ENCODE data around the gene SIPA1L3.

The SIPA1L3 gene

DNA sequence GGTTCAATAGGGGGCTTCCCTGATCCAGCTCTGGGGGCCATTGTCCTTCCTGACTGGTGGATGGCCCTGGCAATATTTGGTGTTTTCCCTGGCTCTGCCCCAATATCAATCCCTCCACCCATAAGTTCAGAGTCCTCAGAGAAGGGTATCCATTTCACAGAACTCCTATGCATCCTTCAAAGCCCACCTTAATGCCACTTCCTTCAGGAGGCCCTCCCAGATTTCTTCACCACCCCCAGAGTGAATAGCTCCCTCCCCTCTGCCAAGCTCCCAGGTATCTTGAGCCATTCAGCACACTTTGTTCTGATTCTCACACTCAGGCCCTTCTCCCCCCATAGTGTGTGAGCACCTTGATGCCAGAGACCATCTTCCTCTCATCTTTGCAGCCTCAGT lies 343.4 kb downstream of the SIPA1L3 start:
- H4K8ac ChIP-seq (ENCODE audit: low read depth, low read length): no peak overlapping the region
- H2AK5ac ChIP-seq (ENCODE audit: low read depth, low read length): no peak overlapping the region
- H3K14ac ChIP-seq (ENCODE audit: low read length): no peak overlapping the region
- peak overlapping the region; percentile 89 for H2AFZ ChIP-seq (ENCODE audit: low read length)
- H3K4me1 ChIP-seq (ENCODE audit: control insufficient read depth in 2 of 2, insufficient read depth in 1 of 2, low read depth in 1 of 2, low read length in 2 of 2): peaks cover 25 to 34% of the 10 kb centered on the region in 2 donors
- H3K27ac ChIP-seq (replicated peaks; ENCODE audit: low read length): no peak overlapping the region
- H2BK15ac ChIP-seq (ENCODE audit: low read length): no peak overlapping the region
- no peak overlapping the region for H2BK12ac ChIP-seq (ENCODE audit: low read length)
- H2BK120ac ChIP-seq (ENCODE audit: low read depth, low read length): no peak overlapping the region
- no peak overlapping the region for H3K18ac ChIP-seq (ENCODE audit: low read length)
- H3K9me3 ChIP-seq (replicated peaks in 1 of 2; ENCODE audit: control insufficient read depth in 2 of 2, insufficient read depth in 1 of 2, low read depth in 1 of 2, low read length in 2 of 2): no peaks in the 10 kb centered on the region
- H3K4me2 ChIP-seq (ENCODE audit: insufficient read depth, low read length, poor library complexity, severe bottlenecking): no peak overlapping the region
- H4K91ac ChIP-seq (ENCODE audit: low read depth, low read length, poor library complexity): no peak overlapping the region
- no peaks in the 10 kb centered on the region for H3K79me1 ChIP-seq (ENCODE audit: low read depth, low read length)
- no peak overlapping the region for H2BK5ac ChIP-seq (ENCODE audit: low read length)
- DNase-seq (ENCODE audit: low spot score): no peak
- H3K36me3 ChIP-seq (replicated peaks in 1 of 2; ENCODE audit: control insufficient read depth in 2 of 2, insufficient read depth in 2 of 2, low read length in 2 of 2): no peaks in the 10 kb centered on the region
- H3K9ac ChIP-seq (ENCODE audit: low read depth, low read length, poor library complexity): no peak overlapping the region
- no peak overlapping the region for H3K23ac ChIP-seq (ENCODE audit: low read depth, low read length, poor library complexity)
- H3K4me3 ChIP-seq (ENCODE audit: low read length in 2 of 2): no peak overlapping the region
- H3K27me3 ChIP-seq (ENCODE audit: control insufficient read depth in 3 of 3, insufficient read depth in 3 of 3, low read depth in 1 of 3, low read length in 3 of 3): peaks cover 0 to 15% (median 1%) of the 10 kb centered on the region in 3 experiments
- no peak overlapping the region for H3K4ac ChIP-seq (ENCODE audit: low read length)

DNA sequence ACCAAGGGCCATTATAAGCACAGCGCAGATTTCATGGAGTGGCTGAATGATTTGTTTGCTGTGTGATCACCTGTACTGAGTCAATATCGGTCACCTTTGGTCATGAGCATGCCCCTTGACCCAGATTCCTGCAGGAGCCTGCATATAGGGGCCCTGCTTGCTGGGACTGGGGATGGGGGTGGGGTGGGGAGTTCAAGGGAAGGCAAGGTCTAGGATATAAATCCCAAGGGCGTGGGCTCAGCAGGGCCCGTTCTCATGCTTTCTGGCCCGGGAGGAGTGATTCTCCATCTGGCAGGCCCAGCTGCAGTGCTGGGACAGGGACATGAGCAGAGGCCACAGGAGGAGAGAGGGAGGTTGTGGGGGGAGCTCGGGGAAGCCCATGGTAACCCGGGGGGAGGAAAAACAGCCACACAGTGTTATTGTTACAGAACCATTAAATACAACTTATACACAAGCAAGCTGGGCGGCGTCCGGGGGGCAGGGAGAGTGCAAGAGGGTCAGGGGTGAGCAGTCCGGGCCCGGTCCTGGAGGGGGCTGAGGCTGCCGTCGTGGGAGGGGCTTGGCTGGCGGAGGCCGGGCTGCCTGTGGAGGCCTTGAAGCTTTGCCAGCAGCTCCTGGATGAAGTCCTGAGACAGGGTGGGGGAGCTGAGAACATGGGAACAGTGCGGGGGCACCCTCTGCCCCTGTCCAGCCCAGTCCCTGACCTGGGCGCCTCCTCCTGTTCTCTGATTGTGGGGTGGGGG lies 344.0 kb downstream of the SIPA1L3 start:
- Histone ChIP-seq H3K4me3 (ENCODE audit: low read length in 2 of 2) (peak overlapping the region in 1 of 2 donors; percentile 18), H3K14ac (ENCODE audit: low read length) (no peak overlapping the region), H3K4me2 (ENCODE audit: insufficient read depth, low read length, poor library complexity, severe bottlenecking) (peak overlapping the region; percentile 35), H2BK5ac (ENCODE audit: low read length) (no peak overlapping the region), H3K4me1 (ENCODE audit: control insufficient read depth in 2 of 2, insufficient read depth in 1 of 2, low read depth in 1 of 2, low read length in 2 of 2) (peaks cover 25 to 39% of the 10 kb centered on the region in 2 donors), H3K27me3 (ENCODE audit: control insufficient read depth in 3 of 3, insufficient read depth in 3 of 3, low read depth in 1 of 3, low read length in 3 of 3) (peaks cover 0 to 20% (median 5%) of the 10 kb centered on the region in 3 experiments), H3K4ac (ENCODE audit: low read length) (no peak overlapping the region), H3K36me3 (replicated peaks in 1 of 2; ENCODE audit: control insufficient read depth in 2 of 2, insufficient read depth in 2 of 2, low read length in 2 of 2) (no peaks in the 10 kb centered on the region), H4K91ac (ENCODE audit: low read depth, low read length, poor library complexity) (no peak overlapping the region), H2BK120ac (ENCODE audit: low read depth, low read length) (no peak overlapping the region), H2AK5ac (ENCODE audit: low read depth, low read length) (peak overlapping the region; percentile 67), H2AFZ (ENCODE audit: low read length) (peak overlapping the region; percentile 89), H3K9me3 (replicated peaks in 1 of 2; ENCODE audit: control insufficient read depth in 2 of 2, insufficient read depth in 1 of 2, low read depth in 1 of 2, low read length in 2 of 2) (no peaks in the 10 kb centered on the region), H3K79me1 (ENCODE audit: low read depth, low read length) (no peaks in the 10 kb centered on the region), H2BK15ac (ENCODE audit: low read length) (peak overlapping the region; percentile 11), H2BK12ac (ENCODE audit: low read length) (no peak overlapping the region), H3K23ac (ENCODE audit: low read depth, low read length, poor library complexity) (no peak overlapping the region), H4K8ac (ENCODE audit: low read depth, low read length) (no peak overlapping the region), H3K18ac (ENCODE audit: low read length) (peak overlapping the region; percentile 82), H3K9ac (ENCODE audit: low read depth, low read length, poor library complexity) (peak overlapping the region; percentile 64), H3K27ac (replicated peaks; ENCODE audit: low read length) (no peak overlapping the region)
- WGBS, 2 donors (ENCODE audit: extremely low coverage in 2 of 2, insufficient read length in 2 of 2, insufficient replicate concordance in 1 of 2): no CpG with 5 or more reads among the region's 18 CpGs
- DNase-seq (ENCODE audit: low spot score): no peak

GRCh38 chr19:38251564-38252051 lies 344.6 kb downstream of the SIPA1L3 start:
- no peak for DNase-seq (ENCODE audit: low spot score)
- H2BK120ac ChIP-seq (ENCODE audit: low read depth, low read length): no peak overlapping the region
- H3K27me3 ChIP-seq (ENCODE audit: control insufficient read depth in 3 of 3, insufficient read depth in 3 of 3, low read depth in 1 of 3, low read length in 3 of 3): peaks cover 0 to 24% (median 10%) of the 10 kb centered on the region in 3 experiments
- no peak overlapping the region for H4K8ac ChIP-seq (ENCODE audit: low read depth, low read length)
- peak overlapping the region; percentile 34 for H3K9ac ChIP-seq (ENCODE audit: low read depth, low read length, poor library complexity)
- H3K27ac ChIP-seq (replicated peaks; ENCODE audit: low read length): no peak overlapping the region
- no peak overlapping the region for H2BK12ac ChIP-seq (ENCODE audit: low read length)
- H3K14ac ChIP-seq (ENCODE audit: low read length): no peak overlapping the region
- no peaks in the 10 kb centered on the region for H3K79me1 ChIP-seq (ENCODE audit: low read depth, low read length)
- no peak overlapping the region for H4K91ac ChIP-seq (ENCODE audit: low read depth, low read length, poor library complexity)
- H3K4me1 ChIP-seq (ENCODE audit: control insufficient read depth in 2 of 2, insufficient read depth in 1 of 2, low read depth in 1 of 2, low read length in 2 of 2): peaks cover 25 to 40% of the 10 kb centered on the region in 2 donors
- H3K4me2 ChIP-seq (ENCODE audit: insufficient read depth, low read length, poor library complexity, severe bottlenecking): peak overlapping the region; percentile 35
- H3K36me3 ChIP-seq (replicated peaks in 1 of 2; ENCODE audit: control insufficient read depth in 2 of 2, insufficient read depth in 2 of 2, low read length in 2 of 2): no peaks in the 10 kb centered on the region
- no peak overlapping the region for H2BK15ac ChIP-seq (ENCODE audit: low read length)
- WGBS, 2 donors (ENCODE audit: extremely low coverage in 2 of 2, insufficient read length in 2 of 2, insufficient replicate concordance in 1 of 2): no CpG with 5 or more reads among the region's 10 CpGs
- peak overlapping the region in 1 of 2 donors; percentile 18 for H3K4me3 ChIP-seq (ENCODE audit: low read length in 2 of 2)
- no peak overlapping the region for H3K23ac ChIP-seq (ENCODE audit: low read depth, low read length, poor library complexity)
- H3K9me3 ChIP-seq (replicated peaks in 1 of 2; ENCODE audit: control insufficient read depth in 2 of 2, insufficient read depth in 1 of 2, low read depth in 1 of 2, low read length in 2 of 2): no peaks in the 10 kb centered on the region
- peak overlapping the region; percentile 89 for H2AFZ ChIP-seq (ENCODE audit: low read length)
- no peak overlapping the region for H2AK5ac ChIP-seq (ENCODE audit: low read depth, low read length)
- H3K4ac ChIP-seq (ENCODE audit: low read length): no peak overlapping the region
- H2BK5ac ChIP-seq (ENCODE audit: low read length): no peak overlapping the region
- peak overlapping the region; percentile 92 for H3K18ac ChIP-seq (ENCODE audit: low read length)

DNA sequence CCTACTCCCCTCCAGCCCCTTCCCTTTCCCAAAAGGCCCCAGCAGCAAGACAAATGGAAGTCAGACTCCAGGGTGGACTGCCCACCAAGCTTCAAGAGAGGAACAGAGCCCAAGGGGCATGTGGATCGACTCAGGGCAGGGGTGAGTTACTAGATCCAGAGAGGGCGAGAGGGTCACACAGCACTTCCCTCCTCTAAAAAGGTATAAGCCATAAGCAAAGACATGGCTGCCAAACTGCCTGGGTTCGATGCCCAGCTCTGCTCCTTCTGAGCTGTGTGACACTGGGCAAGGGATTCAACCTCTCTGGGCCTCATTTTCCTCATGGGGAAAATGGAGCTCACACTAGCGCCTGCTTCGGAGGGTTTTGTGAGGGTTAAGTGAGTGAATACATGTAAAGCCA lies 345.4 kb downstream of the SIPA1L3 start:
- Histone ChIP-seq H2BK15ac (ENCODE audit: low read length) (no peak overlapping the region), H3K27me3 (ENCODE audit: control insufficient read depth in 3 of 3, insufficient read depth in 3 of 3, low read depth in 1 of 3, low read length in 3 of 3) (peaks cover 0 to 31% (median 14%) of the 10 kb centered on the region in 3 experiments), H3K23ac (ENCODE audit: low read depth, low read length, poor library complexity) (no peak overlapping the region), H2BK12ac (ENCODE audit: low read length) (no peak overlapping the region), H2AK5ac (ENCODE audit: low read depth, low read length) (peak overlapping the region; percentile 9), H2BK5ac (ENCODE audit: low read length) (no peak overlapping the region), H3K9me3 (replicated peaks in 1 of 2; ENCODE audit: control insufficient read depth in 2 of 2, insufficient read depth in 1 of 2, low read depth in 1 of 2, low read length in 2 of 2) (no peaks in the 10 kb centered on the region), H2BK120ac (ENCODE audit: low read depth, low read length) (no peak overlapping the region), H4K91ac (ENCODE audit: low read depth, low read length, poor library complexity) (no peak overlapping the region), H3K4me2 (ENCODE audit: insufficient read depth, low read length, poor library complexity, severe bottlenecking) (no peak overlapping the region), H3K14ac (ENCODE audit: low read length) (no peak overlapping the region), H3K9ac (ENCODE audit: low read depth, low read length, poor library complexity) (no peak overlapping the region), H4K8ac (ENCODE audit: low read depth, low read length) (no peak overlapping the region), H3K27ac (replicated peaks; ENCODE audit: low read length) (no peak overlapping the region), H3K4me1 (ENCODE audit: control insufficient read depth in 2 of 2, insufficient read depth in 1 of 2, low read depth in 1 of 2, low read length in 2 of 2) (peaks cover 25 to 40% of the 10 kb centered on the region in 2 donors), H3K4me3 (ENCODE audit: low read length in 2 of 2) (peak overlapping the region in 1 of 2 donors; percentile 19), H3K18ac (ENCODE audit: low read length) (no peak overlapping the region), H3K4ac (ENCODE audit: low read length) (no peak overlapping the region), H3K36me3 (replicated peaks in 1 of 2; ENCODE audit: control insufficient read depth in 2 of 2, insufficient read depth in 2 of 2, low read length in 2 of 2) (no peaks in the 10 kb centered on the region), H2AFZ (ENCODE audit: low read length) (no peak overlapping the region), H3K79me1 (ENCODE audit: low read depth, low read length) (no peaks in the 10 kb centered on the region)
- no peak for DNase-seq (ENCODE audit: low spot score)
- WGBS, 2 donors (ENCODE audit: extremely low coverage in 2 of 2, insufficient read length in 2 of 2, insufficient replicate concordance in 1 of 2): no CpG with 5 or more reads among the region's 5 CpGs

Measured in neuronal stem cell (in vitro differentiated cells).